Osteoblast (primary cell): Measurements from ENCODE around the gene TNFRSF25. TPM values are rescaled to one million over a fixed set of nuclear protein-coding genes. Genes with fewer than 3 reads are reported as not detected.

Source experiments
- DNase-seq: peaks from one replicate; pipeline ENCODE4 v3.0.0; 2011; ENCODE audit warnings: low spot score, mixed read lengths; ENCODE audit not compliant: insufficient read length; ENCODE audit errors: missing footprints
- H2AFZ ChIP-seq: 2 replicates; pipeline ENCODE4 v1.6.0; 2011; ENCODE audit warnings: mild to moderate bottlenecking, low read length
- H3K27ac ChIP-seq: 2 replicates; pipeline ENCODE4 v1.5.1; 2011; ENCODE audit warnings: mild to moderate bottlenecking, low read depth, low read length, moderate library complexity
- H3K27me3 ChIP-seq: 2 replicates; pipeline ENCODE4 v1.6.0; 2012; ENCODE audit warnings: mild to moderate bottlenecking, control low read depth, inconsistent platforms, low read length, moderate library complexity; ENCODE audit not compliant: insufficient read depth
- H3K36me3 ChIP-seq: 2 replicates; pipeline ENCODE4 v1.5.1; 2011; ENCODE audit warnings: mild to moderate bottlenecking, low read length, control low read depth, moderate library complexity; ENCODE audit not compliant: insufficient read depth
- H3K4me1 ChIP-seq: 2 replicates; pipeline ENCODE4 v1.5.1; 2011; ENCODE audit warnings: mild to moderate bottlenecking, low read length, control low read depth, moderate library complexity; ENCODE audit not compliant: insufficient read depth
- H3K4me2 ChIP-seq: 2 replicates; pipeline ENCODE4 v1.6.0; 2011; ENCODE audit warnings: mild to moderate bottlenecking, low read length; ENCODE audit not compliant: insufficient read depth
- H3K4me3 ChIP-seq: fragments of 200-600 bp; sonication (generic); 3 replicates; pipeline ENCODE4 v1.5.1; 2012; ENCODE audit warnings: mild to moderate bottlenecking, low read length, inconsistent platforms; ENCODE audit not compliant: insufficient read depth
- H3K79me2 ChIP-seq: 2 replicates; pipeline ENCODE4 v1.6.0; 2012; ENCODE audit warnings: mild to moderate bottlenecking, low read length, control low read depth, inconsistent platforms; ENCODE audit not compliant: insufficient read depth
- H3K9me3 ChIP-seq: 2 replicates; pipeline ENCODE4 v1.5.1; 2011; ENCODE audit warnings: low read depth, low read length, control low read depth
- H4K20me1 ChIP-seq: 2 replicates; pipeline ENCODE4 v1.6.0; 2012; ENCODE audit warnings: mild to moderate bottlenecking, low read length, control low read depth; ENCODE audit not compliant: insufficient read depth
- CTCF ChIP-seq: IDR thresholded peaks from 2 replicates; pipeline ENCODE4 v1.5.1; 2011; ENCODE audit warnings: mild to moderate bottlenecking, low read depth, low read length, moderate library complexity; ENCODE audit errors: extremely low read depth
- total RNA-seq: library from RNA; depleted of rRNA; stranded (reverse); fragments of >200 nt; gene quantifications from 2 replicates; pipeline ENCODE4 v1.2.3, GENCODE V29; 2012

The TNFRSF25 gene
- total RNA-seq, 1 donor: 3.3 TPM

- H2AFZ ChIP-seq: no peak overlapping the region
- H3K4me2 ChIP-seq: no peak overlapping the region
- no peaks in the 10 kb centered on the region for H3K79me2 ChIP-seq
- H3K27ac ChIP-seq: no peak overlapping the region
- peaks cover 2% of the 10 kb centered on the region for H3K4me1 ChIP-seq
- H3K27me3 ChIP-seq: no peaks in the 10 kb centered on the region
- no peaks in the 10 kb centered on the region for H3K9me3 ChIP-seq
- H3K4me3 ChIP-seq: no peak overlapping the region
- no peak for TF ChIP-seq CTCF
- H3K36me3 ChIP-seq: no peaks in the 10 kb centered on the region
- H4K20me1 ChIP-seq: no peaks in the 10 kb centered on the region
- peak; percentile 80 for DNase-seq
These were observed 41.5 kb upstream of the TNFRSF25 start for GRCh38 chr1:6507461-6507911.

DNA sequence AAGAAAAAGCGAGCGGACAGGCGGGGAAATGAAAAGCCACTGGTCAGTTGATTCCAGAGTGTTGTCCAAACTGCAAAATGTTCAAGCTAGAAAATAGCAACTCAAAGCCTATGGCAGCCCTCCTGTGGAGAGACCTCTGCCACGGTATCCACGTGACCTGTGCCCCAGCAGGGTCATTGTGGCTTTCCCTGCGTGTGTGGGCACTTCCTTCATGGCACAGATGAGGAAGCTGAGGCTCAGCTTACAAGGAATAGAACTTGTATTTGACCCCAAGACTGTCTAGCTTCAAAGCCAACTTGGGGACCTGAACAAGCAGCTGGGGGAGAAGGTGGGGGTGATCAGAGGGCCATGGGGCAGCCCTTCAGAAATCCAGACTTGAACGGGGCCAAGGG is 41.1 kb upstream of the TNFRSF25 start:
- Histone ChIP-seq H4K20me1 (no peaks in the 10 kb centered on the region), H3K9me3 (no peaks in the 10 kb centered on the region), H3K4me1 (peaks cover 7% of the 10 kb centered on the region), H2AFZ (no peak overlapping the region), H3K4me2 (no peak overlapping the region), H3K36me3 (no peaks in the 10 kb centered on the region), H3K4me3 (no peak overlapping the region), H3K27ac (no peak overlapping the region), H3K79me2 (no peaks in the 10 kb centered on the region), H3K27me3 (no peaks in the 10 kb centered on the region)
- no peak for DNase-seq
- no peak for TF ChIP-seq CTCF

GRCh38 chr1:6506210-6507036 is 40.5 kb upstream of the TNFRSF25 start:
- Histone ChIP-seq H3K4me3 (no peak overlapping the region), H3K4me1 (peaks cover 13% of the 10 kb centered on the region), H4K20me1 (no peaks in the 10 kb centered on the region), H3K36me3 (no peaks in the 10 kb centered on the region), H3K4me2 (no peak overlapping the region), H3K27me3 (no peaks in the 10 kb centered on the region), H2AFZ (no peak overlapping the region), H3K79me2 (no peaks in the 10 kb centered on the region), H3K9me3 (no peaks in the 10 kb centered on the region), H3K27ac (no peak overlapping the region)
- DNase-seq: peak; percentile 87
- TF ChIP-seq CTCF: no peak

DNA sequence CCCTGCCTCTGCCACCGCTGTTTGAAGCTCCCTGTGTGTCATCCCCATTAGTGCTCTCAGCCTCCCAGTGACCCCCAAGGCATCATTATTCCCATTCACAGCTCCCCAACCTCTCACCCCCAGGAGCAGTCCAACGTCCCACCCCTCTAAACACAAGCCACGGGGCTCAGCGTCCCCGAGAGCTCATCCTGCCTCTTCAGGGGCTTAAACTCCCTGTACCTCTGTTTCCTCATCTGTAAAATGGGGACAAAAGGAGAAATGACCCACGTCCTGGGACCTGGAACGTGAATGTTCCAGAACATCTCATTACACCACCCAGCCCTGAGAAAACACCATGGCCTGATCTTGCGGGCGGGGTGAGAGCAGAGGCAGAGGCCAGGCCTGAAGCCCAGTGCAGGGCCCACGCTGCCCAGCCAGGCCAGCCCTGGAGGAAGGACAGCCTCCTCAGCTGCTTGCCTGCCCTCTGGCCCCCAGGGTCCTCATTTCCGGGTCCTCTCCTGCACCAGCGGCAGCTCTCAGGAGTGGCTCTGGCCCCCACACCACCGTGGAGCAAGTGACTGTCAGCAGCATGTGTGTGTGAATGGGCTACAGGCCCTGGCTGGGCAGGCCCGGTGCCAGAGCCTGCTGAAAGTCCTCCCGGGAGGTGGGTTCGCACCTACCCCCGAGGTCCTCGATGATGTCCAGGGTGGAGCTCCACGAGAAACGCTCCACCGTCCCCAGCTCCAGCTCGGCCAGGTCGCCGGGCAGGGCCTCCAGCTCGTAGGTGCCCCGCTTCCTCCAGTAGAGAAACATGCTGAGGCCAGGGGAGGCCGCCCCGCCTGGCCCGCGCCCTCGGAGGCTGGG is 39.6 kb upstream of the TNFRSF25 start:
- H3K79me2 ChIP-seq: no peaks in the 10 kb centered on the region
- H3K4me2 ChIP-seq: no peak overlapping the region
- no peaks in the 10 kb centered on the region for H3K27me3 ChIP-seq
- no peaks in the 10 kb centered on the region for H3K36me3 ChIP-seq
- H3K4me3 ChIP-seq: no peak overlapping the region
- no peaks in the 10 kb centered on the region for H3K9me3 ChIP-seq
- DNase-seq: peak; percentile 75
- no peak for TF ChIP-seq CTCF
- peaks cover 21% of the 10 kb centered on the region for H3K4me1 ChIP-seq
- H3K27ac ChIP-seq: no peak overlapping the region
- no peaks in the 10 kb centered on the region for H4K20me1 ChIP-seq
- no peak overlapping the region for H2AFZ ChIP-seq
